Lower leg skin (tissue), 4 donors: ENCODE measurements around the gene ADAM17. TPM values are rescaled to one million over a fixed set of nuclear protein-coding genes. Genes with fewer than 3 reads are reported as not detected.
"Not testable (repeated sequence)": the region's sequence is repeated elsewhere in the genome, so short reads cannot be mapped to it uniquely, and the experiment has no call there.

ENCODE experiments used
- DNase-seq, 2 donors: peaks; one replicate each; pipeline ENCODE4 v3.0.0-alpha.2; 2019; ENCODE audit warnings: low spot score in 2 of 2
- H3K4me3 ChIP-seq: fragments of 200-600 bp; sonication (generic); 2 replicates; pipeline ENCODE4 v1.5.1; 2017; ENCODE audit warnings: mild to moderate bottlenecking, low read depth; ENCODE audit not compliant: poor library complexity, severe bottlenecking
- CTCF ChIP-seq, 3 donors: fragments of 450-650 bp; IDR thresholded peaks; one replicate each; pipeline ENCODE4 v1.5.1; 2016; ENCODE audit warnings: antibody characterized with exemption in 3 of 3, mild to moderate bottlenecking in 3 of 3, moderate library complexity in 2 of 3
- POLR2A ChIP-seq, 2 donors: fragments of 450-650 bp; IDR thresholded peaks; one replicate each; pipeline ENCODE4 v1.6.1; 2016 to 2017; ENCODE audit warnings: antibody characterized with exemption in 2 of 2, mild to moderate bottlenecking in 1 of 2, moderate library complexity in 1 of 2
- WGBS, 2 donors: methylation state at CpG; one replicate each; pipeline ENCODE4 v1.1.5; 2018; 5-methylcytosine and 5-hydroxymethylcytosine counted together
- intact Hi-C: fragments of 100-400 bp; cut with DNase I; formaldehyde crosslinking; loops from one replicate; pipeline ENCODE4 v1.15.0; 2023; ENCODE audit warnings: low total_unique reads
- total RNA-seq, 4 donors: library from RNA; depleted of rRNA; stranded (reverse); fragments of >200 nt; gene quantifications; one replicate each; pipeline ENCODE4 v1.1.0, GENCODE V29; 2016

Gene ADAM17
- total RNA-seq, 4 donors from 2014 or later: 23.0 to 29.8 (median 27.5) TPM

DNA sequence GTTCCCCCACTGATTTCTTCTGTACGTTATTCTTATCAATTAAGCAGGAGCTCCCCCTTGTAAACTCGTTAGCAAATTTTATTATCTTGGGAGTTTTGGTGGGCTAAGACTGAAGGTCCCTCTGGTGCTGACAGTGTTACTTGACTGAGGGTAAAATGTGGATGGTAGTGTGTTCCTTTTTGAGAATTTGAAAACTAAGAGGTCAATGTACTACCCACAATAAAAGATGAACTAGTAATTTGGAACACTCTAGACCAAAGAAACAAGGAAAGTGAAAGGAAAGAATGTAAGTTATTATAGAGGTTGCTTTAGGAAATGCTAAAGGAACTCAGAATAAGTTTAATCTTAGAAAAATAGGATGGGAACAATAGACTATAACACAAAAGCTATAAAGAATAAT lies 40.1 kb upstream of the ADAM17 start:
- TF ChIP-seq POLR2A (IDR thresholded peaks at IDR 0.05) (no peak), CTCF (IDR thresholded peaks at IDR 0.05) (no peak)
- intact Hi-C loops: no loop called here
- H3K4me3 ChIP-seq: no peak overlapping the region
- 65 to 68% methylated on average over 2 of the region's 2 CpGs for WGBS, 2 donors
- no peak for DNase-seq

GRCh38 chr2:9595256-9595655 lies 39.6 kb upstream of the ADAM17 start:
- DNase-seq, H3K4me3 ChIP-seq, intact Hi-C loops: not testable (repeated sequence)
- WGBS, 2 donors: 72 to 79% methylated on average over 6 of the region's 6 CpGs

DNA sequence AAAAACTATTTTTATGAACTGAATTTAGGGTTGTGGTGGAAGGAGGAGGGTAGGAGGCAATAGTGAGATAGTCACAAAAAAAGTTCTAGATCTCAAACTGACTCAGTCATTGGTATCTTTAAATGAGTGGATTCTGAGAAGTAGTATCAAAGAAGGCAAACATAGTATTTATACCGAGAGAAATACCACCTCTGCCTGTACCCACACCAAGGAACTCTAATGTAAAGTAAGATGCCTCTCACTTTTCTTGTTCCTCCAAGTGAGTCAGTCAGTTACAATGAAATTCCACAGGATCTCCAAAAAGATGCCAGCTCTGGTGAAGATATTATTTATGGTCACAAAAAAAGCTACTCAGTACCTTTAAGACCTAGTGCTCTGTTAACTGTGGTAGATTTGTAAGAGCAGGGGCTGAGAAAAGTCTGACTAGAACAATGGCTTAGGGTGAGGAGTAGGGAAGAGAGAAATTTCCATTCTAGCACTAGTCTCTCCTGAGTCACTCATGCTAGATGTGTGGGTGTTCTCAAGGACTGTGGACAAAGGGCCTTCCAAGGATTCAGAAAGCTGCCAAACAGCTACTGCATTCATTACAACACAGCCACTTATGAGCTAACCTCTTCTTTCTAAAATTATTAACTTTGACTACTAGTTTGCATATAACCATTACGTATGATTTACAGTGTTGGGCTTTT lies 38.9 kb upstream of the ADAM17 start:
- WGBS, 2 donors: 57 to 61% methylated on average over 2 of the region's 2 CpGs
- no peak overlapping the region for H3K4me3 ChIP-seq
- no peak for TF ChIP-seq CTCF (IDR thresholded peaks at IDR 0.05)
- TF ChIP-seq POLR2A (IDR thresholded peaks at IDR 0.05): no peak
- peak in 1 of 2 donors; percentile 29 for DNase-seq
- intact Hi-C loops: no loop called here

- WGBS, 2 donors: 72 to 74% methylated on average over 4 of the region's 4 CpGs
- H3K4me3 ChIP-seq: no peak overlapping the region
- intact Hi-C loops: no loop called here
- TF ChIP-seq POLR2A (IDR thresholded peaks at IDR 0.05): no peak
- TF ChIP-seq CTCF (IDR thresholded peaks at IDR 0.05): no peak
- no peak for DNase-seq
Observed at GRCh38 chr2:9593925-9594324, 38.3 kb upstream of the ADAM17 start.

DNA sequence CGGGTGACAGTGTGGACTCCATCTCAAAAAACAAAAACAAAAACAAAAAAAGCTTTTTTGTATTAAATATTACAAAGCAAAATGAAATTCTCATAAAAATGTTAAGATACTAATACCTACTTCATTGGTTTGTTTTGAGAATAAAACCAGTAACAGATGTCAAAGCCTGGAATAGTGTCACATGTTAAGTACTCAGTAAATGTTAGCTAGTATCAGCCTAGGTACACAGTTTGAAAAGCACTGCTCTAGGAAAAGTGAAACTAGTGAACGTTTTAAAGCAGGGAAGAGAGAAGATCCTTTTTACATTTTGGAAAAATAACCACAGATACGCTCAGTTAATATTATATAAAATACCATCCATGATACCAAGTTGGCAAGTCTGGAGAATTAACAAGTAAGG lies 37.1 kb upstream of the ADAM17 start:
- DNase-seq: no peak
- intact Hi-C loops: no loop called here
- no peak overlapping the region for H3K4me3 ChIP-seq
- 73 to 78% methylated on average over 3 of the region's 3 CpGs for WGBS, 2 donors
- TF ChIP-seq POLR2A (IDR thresholded peaks at IDR 0.05) (no peak), CTCF (IDR thresholded peaks at IDR 0.05) (no peak)

- intact Hi-C loops: no loop called here
- WGBS, 2 donors: 79 to 86% methylated on average over 3 of the region's 3 CpGs
- DNase-seq: no peak
- no peak overlapping the region for H3K4me3 ChIP-seq
- TF ChIP-seq POLR2A (IDR thresholded peaks at IDR 0.05) (no peak), CTCF (IDR thresholded peaks at IDR 0.05) (no peak)
Observed at GRCh38 chr2:9590641-9591040, 35.0 kb upstream of the ADAM17 start.
